ENCODE data around the gene PTPRD. TPM values are rescaled to one million over a fixed set of nuclear protein-coding genes. Genes with fewer than 3 reads are reported as not detected.

Gene PTPRD
- total RNA-seq, 1 donor from 2014 or later, result 1.8 TPM

GRCh38 chr9:8364026-8364752 is 2248.6 kb downstream of the PTPRD start:
- DNase-seq (ENCODE audit: low read depth in 2 of 2), result no peak

GRCh38 chr9:8362250-8362649 is 2250.6 kb downstream of the PTPRD start:
- no peak for DNase-seq (ENCODE audit: low read depth in 2 of 2)

GRCh38 chr9:8361364-8361763 is 2251.4 kb downstream of the PTPRD start:
- no peak for DNase-seq (ENCODE audit: low read depth in 2 of 2)

- DNase-seq (ENCODE audit: low read depth in 2 of 2), result peak in 1 of 2 donors; percentile 77
Measured at GRCh38 chr9:8356406-8356805, 2256.4 kb downstream of the PTPRD start.

GRCh38 chr9:8351436-8351835 is 2261.4 kb downstream of the PTPRD start:
- DNase-seq (ENCODE audit: low read depth in 2 of 2), result no peak

GRCh38 chr9:8349901-8350300 is 2262.9 kb downstream of the PTPRD start:
- DNase-seq (ENCODE audit: low read depth in 2 of 2), result no peak

GRCh38 chr9:8349376-8349775 is 2263.4 kb downstream of the PTPRD start:
- DNase-seq (ENCODE audit: low read depth in 2 of 2), result no peak

GRCh38 chr9:8348756-8349155 is 2264.0 kb downstream of the PTPRD start:
- DNase-seq (ENCODE audit: low read depth in 2 of 2), result no peak

GRCh38 chr9:8346296-8346695 is 2266.5 kb downstream of the PTPRD start:
- DNase-seq (ENCODE audit: low read depth in 2 of 2), result no peak

- DNase-seq (ENCODE audit: low read depth in 2 of 2), result peak in 1 of 2 donors; percentile 31
Measured at GRCh38 chr9:8338767-8339510, 2273.9 kb downstream of the PTPRD start.

GRCh38 chr9:8337834-8338766 is 2274.7 kb downstream of the PTPRD start:
- peak in 1 of 2 donors; percentile 89 for DNase-seq (ENCODE audit: low read depth in 2 of 2)

- DNase-seq (ENCODE audit: low read depth in 2 of 2), result no peak
Measured at GRCh38 chr9:8332871-8333270, 2279.9 kb downstream of the PTPRD start.

- DNase-seq (ENCODE audit: low read depth in 2 of 2), result no peak
Measured at GRCh38 chr9:8332331-8332650, 2280.5 kb downstream of the PTPRD start.

- DNase-seq (ENCODE audit: low read depth in 2 of 2), result no peak
Measured at GRCh38 chr9:8331507-8332330, 2281.1 kb downstream of the PTPRD start.

GRCh38 chr9:8329561-8330283 is 2283.1 kb downstream of the PTPRD start:
- no peak for DNase-seq (ENCODE audit: low read depth in 2 of 2)

- DNase-seq (ENCODE audit: low read depth in 2 of 2), result no peak
Measured at GRCh38 chr9:8315211-8315610, 2297.6 kb downstream of the PTPRD start.

- no peak for DNase-seq (ENCODE audit: low read depth in 2 of 2)
Measured at GRCh38 chr9:8309258-8309657, 2303.5 kb downstream of the PTPRD start.

- no peak for DNase-seq (ENCODE audit: low read depth in 2 of 2)
Measured at GRCh38 chr9:8304720-8305119, 2308.1 kb downstream of the PTPRD start.

- DNase-seq (ENCODE audit: low read depth in 2 of 2), result peak in 1 of 2 donors; percentile 78
Measured at GRCh38 chr9:8301296-8301695, 2311.5 kb downstream of the PTPRD start.

GRCh38 chr9:8297047-8297446 is 2315.8 kb downstream of the PTPRD start:
- DNase-seq (ENCODE audit: low read depth in 2 of 2), result no peak

All from dermis microvascular lymphatic vessel endothelial cell (primary cell).